Coronary artery (tissue), 2 donors: ENCODE results near the gene BMP2.

ENCODE experiments used
- DNase-seq: peaks from one replicate; pipeline ENCODE4 v3.0.0-alpha.2; 2017; ENCODE audit warnings: low spot score
- H3K27ac ChIP-seq, 2 donors: fragments of 200-600 bp; sonication (generic); one replicate each; pipeline ENCODE4 v1.5.1; 2016 to 2019
- H3K4me3 ChIP-seq: fragments of 200-600 bp; sonication (generic); 2 replicates; pipeline ENCODE4 v1.5.1; 2016; ENCODE audit warnings: mild to moderate bottlenecking, moderate library complexity
- TF ChIP-seq, protein P1 (sequence below): fragments of 200-600 bp; sonication (generic); IDR thresholded peaks from one replicate; pipeline ENCODE4 v1.5.1; 2019; ENCODE audit warnings: antibody characterized with exemption

BMP2 gene

DNA sequence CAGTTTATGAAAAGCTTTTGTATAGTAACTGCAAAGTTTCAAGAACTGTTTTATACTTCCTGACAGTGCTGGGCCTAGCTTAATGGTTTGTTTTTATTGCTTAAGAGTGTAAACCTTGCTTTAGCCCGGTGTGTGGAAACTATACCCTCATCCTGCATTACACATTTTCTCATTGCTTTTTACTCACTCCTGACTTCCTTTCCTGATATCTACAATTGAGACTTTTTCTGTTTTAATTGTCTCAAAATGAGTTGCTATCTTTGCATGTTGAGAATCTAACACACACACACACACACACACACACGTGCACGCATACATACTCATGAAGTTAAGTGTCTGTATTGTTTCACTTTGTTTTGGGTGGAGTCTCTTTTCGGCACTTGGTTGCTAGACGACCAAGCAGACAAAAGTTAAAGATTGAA is 16.7 kb downstream of the BMP2 start:
- H3K27ac ChIP-seq, result no peak overlapping the region
- no peak for DNase-seq
- TF ChIP-seq, protein P1, sequence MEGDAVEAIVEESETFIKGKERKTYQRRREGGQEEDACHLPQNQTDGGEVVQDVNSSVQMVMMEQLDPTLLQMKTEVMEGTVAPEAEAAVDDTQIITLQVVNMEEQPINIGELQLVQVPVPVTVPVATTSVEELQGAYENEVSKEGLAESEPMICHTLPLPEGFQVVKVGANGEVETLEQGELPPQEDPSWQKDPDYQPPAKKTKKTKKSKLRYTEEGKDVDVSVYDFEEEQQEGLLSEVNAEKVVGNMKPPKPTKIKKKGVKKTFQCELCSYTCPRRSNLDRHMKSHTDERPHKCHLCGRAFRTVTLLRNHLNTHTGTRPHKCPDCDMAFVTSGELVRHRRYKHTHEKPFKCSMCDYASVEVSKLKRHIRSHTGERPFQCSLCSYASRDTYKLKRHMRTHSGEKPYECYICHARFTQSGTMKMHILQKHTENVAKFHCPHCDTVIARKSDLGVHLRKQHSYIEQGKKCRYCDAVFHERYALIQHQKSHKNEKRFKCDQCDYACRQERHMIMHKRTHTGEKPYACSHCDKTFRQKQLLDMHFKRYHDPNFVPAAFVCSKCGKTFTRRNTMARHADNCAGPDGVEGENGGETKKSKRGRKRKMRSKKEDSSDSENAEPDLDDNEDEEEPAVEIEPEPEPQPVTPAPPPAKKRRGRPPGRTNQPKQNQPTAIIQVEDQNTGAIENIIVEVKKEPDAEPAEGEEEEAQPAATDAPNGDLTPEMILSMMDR, result no peak
- H3K4me3 ChIP-seq, result no peak overlapping the region

DNA sequence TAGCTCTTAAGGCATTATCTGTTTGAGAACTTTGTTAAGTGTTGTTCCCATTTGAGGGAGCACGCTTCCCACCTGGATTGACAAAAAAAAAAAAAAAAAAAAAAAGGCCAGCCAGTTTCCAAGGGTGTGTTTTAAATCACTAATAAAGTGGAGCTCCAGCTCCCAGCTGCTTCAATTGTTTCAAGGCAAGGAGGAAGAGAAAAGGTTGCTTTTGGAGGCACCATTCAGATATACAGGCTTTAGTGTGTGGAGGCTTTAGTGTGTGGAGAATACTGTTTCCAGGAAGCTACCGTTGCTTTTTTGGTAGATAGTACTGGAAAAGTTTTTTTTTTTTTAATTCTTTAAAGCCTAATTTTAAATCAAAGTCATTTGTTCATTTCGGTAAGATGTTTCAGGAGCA is 17.3 kb downstream of the BMP2 start:
- no peak for DNase-seq
- Histone ChIP-seq H3K27ac (no peak overlapping the region), H3K4me3 (no peak overlapping the region)
- TF ChIP-seq, protein P1, result no peak

DNA sequence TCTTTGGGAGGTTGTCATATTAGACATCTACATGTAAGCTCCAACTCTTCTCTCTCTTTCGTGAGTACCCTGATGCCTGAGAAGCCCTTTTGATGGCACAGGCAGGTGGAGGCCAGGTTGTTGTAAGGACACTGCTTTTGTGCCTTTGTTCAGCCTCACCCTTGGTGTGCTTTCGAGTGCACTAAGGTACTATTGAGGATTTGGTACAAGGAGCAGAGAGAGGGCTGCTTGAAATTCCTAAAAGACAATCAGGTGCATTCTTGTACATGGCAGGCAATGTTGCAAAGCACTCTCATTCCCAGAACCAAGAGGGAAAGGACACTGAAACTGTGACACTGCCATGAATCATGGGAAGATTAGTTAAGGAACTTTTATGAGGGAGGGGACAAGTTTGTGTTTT is 19.1 kb downstream of the BMP2 start:
- Histone ChIP-seq H3K4me3 (no peak overlapping the region), H3K27ac (no peak overlapping the region)
- no peak for DNase-seq
- TF ChIP-seq, protein P1, result no peak

DNA sequence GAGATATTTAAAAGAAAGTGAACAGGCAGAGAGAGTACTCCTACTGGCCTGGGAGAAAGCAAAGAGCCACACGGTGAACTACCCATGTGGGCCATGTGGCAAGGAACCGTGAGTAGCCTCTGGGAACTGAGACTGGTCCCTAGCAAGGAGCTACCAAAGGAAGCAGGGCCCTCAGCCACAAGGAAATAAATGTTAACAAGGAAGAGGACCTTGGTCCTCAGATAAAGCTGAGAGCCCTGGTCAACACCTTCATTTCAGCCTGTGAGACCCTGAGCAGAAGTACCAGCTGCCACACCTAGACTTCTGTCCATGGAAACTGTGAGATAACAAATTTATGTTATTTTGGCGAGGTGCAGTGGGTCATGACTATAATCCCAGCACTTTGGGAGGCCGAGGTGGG is 25.3 kb downstream of the BMP2 start:
- Histone ChIP-seq H3K27ac (no peak overlapping the region), H3K4me3 (no peak overlapping the region)
- TF ChIP-seq, protein P1, result no peak
- DNase-seq, result no peak

DNA sequence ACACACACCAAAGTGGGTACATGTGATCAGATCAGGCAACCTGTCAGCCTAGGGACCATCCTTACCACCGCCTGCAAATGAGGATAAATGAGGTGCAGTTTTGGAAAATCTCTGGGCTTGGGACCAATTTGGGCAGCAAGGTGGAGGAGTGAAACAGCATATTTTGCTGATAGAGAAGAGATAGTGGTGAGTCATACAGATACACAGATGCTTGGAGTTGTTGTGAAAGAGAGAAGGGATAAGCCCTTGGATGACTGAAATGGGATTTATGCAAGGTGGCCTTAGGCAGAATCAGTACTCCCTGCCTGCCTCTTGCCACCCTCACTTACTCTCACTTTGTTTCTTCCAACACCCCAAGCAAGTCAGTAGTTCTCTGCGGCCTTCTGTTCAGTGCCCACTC is 34.7 kb downstream of the BMP2 start:
- no peak overlapping the region for H3K27ac ChIP-seq
- H3K4me3 ChIP-seq, result no peak overlapping the region
- TF ChIP-seq, protein P1, result no peak
- DNase-seq, result no peak

DNA sequence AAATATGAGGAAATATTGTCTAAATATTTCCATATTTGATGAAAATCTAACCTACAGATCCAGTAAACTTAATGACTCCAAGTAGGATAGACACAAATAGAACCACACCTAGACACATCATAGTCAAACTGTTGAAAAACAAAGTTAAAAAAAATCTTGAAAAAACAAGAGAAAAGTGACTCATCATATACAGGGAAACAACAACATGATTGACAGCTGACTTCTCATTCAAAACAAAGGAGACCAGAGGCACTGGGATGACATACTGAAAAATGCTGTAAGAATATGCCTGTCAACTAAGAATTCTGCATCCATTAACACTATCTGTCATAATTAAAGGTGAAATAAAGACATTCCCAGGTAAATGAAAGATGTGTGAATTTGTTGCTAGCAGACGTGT is 38.8 kb downstream of the BMP2 start:
- Histone ChIP-seq H3K27ac (no peak overlapping the region), H3K4me3 (no peak overlapping the region)
- DNase-seq, result no peak
- TF ChIP-seq, protein P1, result no peak

DNA sequence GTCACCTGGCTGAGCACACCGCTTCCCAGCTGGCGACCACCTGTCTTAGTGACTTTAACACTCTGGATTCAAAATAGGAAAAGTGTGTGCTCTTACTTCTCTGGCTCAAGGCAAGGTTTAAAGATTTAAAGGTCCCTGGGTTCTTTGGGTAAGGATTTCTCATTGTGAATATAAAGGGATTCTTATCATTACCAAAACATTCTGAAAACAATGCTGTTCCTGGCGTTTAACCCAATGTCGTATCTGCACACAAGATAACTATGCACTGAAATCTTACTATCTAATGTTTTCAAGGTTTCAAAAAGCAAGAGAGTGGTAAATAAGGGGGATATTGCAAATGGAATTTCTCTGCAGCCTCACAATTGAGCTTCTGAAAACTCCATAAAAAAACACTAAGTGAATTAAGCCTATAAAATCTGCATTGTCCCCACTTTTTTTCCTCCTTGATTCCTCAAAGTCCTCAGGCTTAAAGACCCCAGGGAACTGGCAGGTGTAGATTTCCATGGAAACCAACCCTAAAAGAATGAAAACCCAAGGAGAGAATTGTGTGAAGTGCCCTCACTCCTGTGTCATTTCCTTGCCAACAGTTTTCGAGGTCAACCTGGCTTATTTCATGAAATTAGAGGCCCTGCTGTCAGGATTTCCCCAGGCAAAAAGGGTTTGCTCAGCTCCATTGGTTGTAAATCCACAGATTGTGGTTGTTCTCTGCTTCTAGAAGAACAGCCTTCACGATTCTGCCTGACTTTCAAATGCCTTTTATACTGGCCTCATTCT is 44.0 kb downstream of the BMP2 start:
- Histone ChIP-seq H3K4me3 (no peak overlapping the region), H3K27ac (no peak overlapping the region)
- TF ChIP-seq, protein P1, result no peak
- no peak for DNase-seq
